ENCODE data around the gene SPG21. TPM values are rescaled to one million over a fixed set of nuclear protein-coding genes. Genes with fewer than 3 reads are reported as not detected.

The SPG21 gene
- total RNA-seq, 3 donors from 2014 or later = 91.5 to 109 (median 92.8) TPM

GRCh38 chr15:64993290-64993689 is 3.6 kb upstream of the SPG21 start:
- Histone ChIP-seq H3K9me3 (no peaks in the 10 kb centered on the region), H3K4me3 (no peak overlapping the region), H3K36me3 (no peaks in the 10 kb centered on the region), H3K27ac (no peak overlapping the region), H3K27me3 (no peaks in the 10 kb centered on the region), H3K4me1 (no peaks in the 10 kb centered on the region)
- intact Hi-C loops (cut with DNase I; ENCODE audit: low total_unique reads) = no loop called here
- TF ChIP-seq POLR2A (IDR thresholded peaks at IDR 0.05) = no peak
- no peak for TF ChIP-seq POLR2AphosphoS5 (IDR thresholded peaks at IDR 0.05)
- TF ChIP-seq, protein P1, sequence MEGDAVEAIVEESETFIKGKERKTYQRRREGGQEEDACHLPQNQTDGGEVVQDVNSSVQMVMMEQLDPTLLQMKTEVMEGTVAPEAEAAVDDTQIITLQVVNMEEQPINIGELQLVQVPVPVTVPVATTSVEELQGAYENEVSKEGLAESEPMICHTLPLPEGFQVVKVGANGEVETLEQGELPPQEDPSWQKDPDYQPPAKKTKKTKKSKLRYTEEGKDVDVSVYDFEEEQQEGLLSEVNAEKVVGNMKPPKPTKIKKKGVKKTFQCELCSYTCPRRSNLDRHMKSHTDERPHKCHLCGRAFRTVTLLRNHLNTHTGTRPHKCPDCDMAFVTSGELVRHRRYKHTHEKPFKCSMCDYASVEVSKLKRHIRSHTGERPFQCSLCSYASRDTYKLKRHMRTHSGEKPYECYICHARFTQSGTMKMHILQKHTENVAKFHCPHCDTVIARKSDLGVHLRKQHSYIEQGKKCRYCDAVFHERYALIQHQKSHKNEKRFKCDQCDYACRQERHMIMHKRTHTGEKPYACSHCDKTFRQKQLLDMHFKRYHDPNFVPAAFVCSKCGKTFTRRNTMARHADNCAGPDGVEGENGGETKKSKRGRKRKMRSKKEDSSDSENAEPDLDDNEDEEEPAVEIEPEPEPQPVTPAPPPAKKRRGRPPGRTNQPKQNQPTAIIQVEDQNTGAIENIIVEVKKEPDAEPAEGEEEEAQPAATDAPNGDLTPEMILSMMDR (IDR thresholded peaks at IDR 0.05) = no peak
- no peak for DNase-seq (ENCODE audit: low spot score in 2 of 2)

DNA sequence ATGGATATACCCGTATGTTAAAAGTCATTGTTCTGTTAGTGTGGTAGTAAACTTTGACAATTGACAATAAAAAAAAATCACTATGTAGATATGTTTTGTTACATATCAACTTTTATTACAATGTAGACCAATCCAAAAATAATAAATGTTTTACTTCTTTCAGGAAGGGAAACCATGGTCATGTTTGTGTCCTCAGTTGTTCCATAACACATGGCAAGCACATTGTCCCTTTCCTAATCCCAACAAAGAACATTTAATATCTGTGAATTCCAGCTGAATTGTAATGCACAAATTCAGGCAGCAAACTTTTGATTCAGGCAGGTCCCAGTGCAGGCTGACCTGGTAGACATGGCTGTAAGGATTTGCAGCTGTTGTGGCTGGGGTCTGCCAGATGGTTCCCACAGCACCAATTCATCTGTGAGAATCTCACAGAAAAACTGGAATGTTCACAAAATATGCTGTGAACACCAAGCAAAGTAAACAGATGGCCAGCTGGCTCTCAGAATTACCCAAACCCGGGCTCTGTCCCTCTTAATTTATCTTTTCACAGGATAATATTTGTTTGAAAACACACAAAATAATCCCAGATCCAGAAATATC is 1.9 kb upstream of the SPG21 start:
- Histone ChIP-seq H3K27me3 (no peaks in the 10 kb centered on the region), H3K27ac (no peak overlapping the region), H3K4me3 (no peak overlapping the region), H3K4me1 (peaks cover 0 to 6% of the 10 kb centered on the region in 2 donors), H3K9me3 (no peaks in the 10 kb centered on the region), H3K36me3 (no peaks in the 10 kb centered on the region)
- intact Hi-C loops (cut with DNase I; ENCODE audit: low total_unique reads) = no loop called here
- TF ChIP-seq POLR2A (IDR thresholded peaks at IDR 0.05) = no peak
- TF ChIP-seq, protein P1 (IDR thresholded peaks at IDR 0.05) = no peak
- no peak for TF ChIP-seq POLR2AphosphoS5 (IDR thresholded peaks at IDR 0.05)
- no peak for DNase-seq (ENCODE audit: low spot score in 2 of 2)

DNA sequence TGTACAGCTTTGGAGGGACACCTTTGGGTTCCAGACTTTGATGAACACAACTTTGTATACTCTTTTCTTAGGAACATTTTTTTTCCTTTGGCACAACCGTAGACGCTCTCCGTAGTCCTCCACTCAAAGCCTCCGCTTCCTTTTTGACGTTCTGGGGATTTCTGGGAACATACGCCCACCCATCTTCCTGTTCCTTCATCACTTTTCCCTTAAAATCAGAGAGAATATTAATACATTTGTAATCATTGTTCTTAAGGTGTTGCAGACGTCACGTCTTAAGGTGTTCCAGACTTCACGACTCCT is 405 bp upstream of the SPG21 start:
- peak overlapping the region; percentile 92 to 98 for H3K27ac ChIP-seq
- no peaks in the 10 kb centered on the region for H3K27me3 ChIP-seq
- TF ChIP-seq POLR2AphosphoS5 (IDR thresholded peaks at IDR 0.05) (no peak), POLR2A (IDR thresholded peaks at IDR 0.05) (no peak)
- TF ChIP-seq, protein P1 (IDR thresholded peaks at IDR 0.05) = no peak
- peaks cover 0 to 6% of the 10 kb centered on the region in 2 donors for H3K4me1 ChIP-seq
- H3K36me3 ChIP-seq = no peaks in the 10 kb centered on the region
- intact Hi-C loops (cut with DNase I; ENCODE audit: low total_unique reads) = no loop called here
- H3K9me3 ChIP-seq = no peaks in the 10 kb centered on the region
- peak overlapping the region; percentile 93 to 99 (median 96) for H3K4me3 ChIP-seq
- DNase-seq (ENCODE audit: low spot score in 2 of 2) = no peak

DNA sequence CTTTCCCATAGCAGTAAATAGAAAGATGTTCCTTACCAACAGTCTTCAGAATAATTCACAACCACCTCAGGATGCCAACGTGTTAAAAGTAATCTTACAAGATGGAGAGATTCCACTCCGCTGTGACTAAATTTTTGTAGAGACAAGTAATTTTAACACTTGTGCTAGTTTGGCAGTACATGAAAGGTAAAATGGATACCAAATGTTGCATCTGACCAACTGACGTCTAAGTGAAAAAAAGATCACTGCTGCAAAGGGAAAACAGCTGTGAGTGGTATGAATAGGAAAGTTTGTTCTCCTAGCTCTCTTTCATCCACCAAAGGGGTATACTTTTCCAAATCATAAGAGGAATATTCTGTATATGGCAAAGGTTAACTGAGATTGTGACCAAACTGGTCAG is 2.6 kb downstream of the SPG21 start:
- no peak for DNase-seq (ENCODE audit: low spot score in 2 of 2)
- Histone ChIP-seq H3K27me3 (no peaks in the 10 kb centered on the region), H3K36me3 (no peaks in the 10 kb centered on the region), H3K9me3 (no peaks in the 10 kb centered on the region), H3K27ac (peak overlapping the region in 1 of 2 donors; percentile 28), H3K4me3 (no peak overlapping the region), H3K4me1 (peaks cover 0 to 6% of the 10 kb centered on the region in 2 donors)
- TF ChIP-seq POLR2A (IDR thresholded peaks at IDR 0.05) (no peak), POLR2AphosphoS5 (IDR thresholded peaks at IDR 0.05) (no peak)
- TF ChIP-seq, protein P1 (IDR thresholded peaks at IDR 0.05) = no peak
- intact Hi-C loops (cut with DNase I; ENCODE audit: low total_unique reads) = no loop called here

GRCh38 chr15:64985366-64986033 is 4.2 kb downstream of the SPG21 start:
- TF ChIP-seq POLR2AphosphoS5 (IDR thresholded peaks at IDR 0.05) (no peak), POLR2A (IDR thresholded peaks at IDR 0.05) (no peak)
- TF ChIP-seq, protein P1 (IDR thresholded peaks at IDR 0.05) = no peak
- no peaks in the 10 kb centered on the region for H3K36me3 ChIP-seq
- no peaks in the 10 kb centered on the region for H3K27me3 ChIP-seq
- DNase-seq (ENCODE audit: low spot score in 2 of 2) = no peak
- peak overlapping the region in 1 of 3 donors; percentile 15 for H3K4me3 ChIP-seq
- intact Hi-C loops (cut with DNase I; ENCODE audit: low total_unique reads) = no loop called here
- no peaks in the 10 kb centered on the region for H3K9me3 ChIP-seq
- H3K4me1 ChIP-seq = peaks cover 0 to 6% of the 10 kb centered on the region in 2 donors
- peak overlapping the region; percentile 66 to 84 for H3K27ac ChIP-seq

All from breast epithelium (tissue), 4 donors.